Prostate gland (tissue), 2 donors: ENCODE data around the gene PRX. TPM values are rescaled to one million over a fixed set of nuclear protein-coding genes. Genes with fewer than 3 reads are reported as not detected.
A peak's percentile ranks its signal among the peaks of the same experiment; 100 is the strongest.

Experiments used
- DNase-seq: peaks from one replicate; pipeline ENCODE4 v3.0.0-alpha.2; 2019; ENCODE audit warnings: low spot score
- H3K27ac ChIP-seq, 2 donors: fragments of 200-600 bp; sonication (generic); 2 replicates each; pipeline ENCODE4 v1.5.1; 2017 to 2019
- H3K27me3 ChIP-seq: fragments of 200-600 bp; sonication (generic); replicated peaks from 2 replicates; pipeline ENCODE4 v1.5.1; 2019; ENCODE audit not compliant: insufficient read depth
- H3K36me3 ChIP-seq, 2 donors: fragments of 200-600 bp; sonication (generic); 1 replicate in 1 of 2; 2 replicates in 1 of 2; pipeline versions ENCODE4 v1.5.1 to v1.8.1; 2017 to 2019
- H3K4me1 ChIP-seq: fragments of 200-600 bp; sonication (generic); replicated peaks from 2 replicates; pipeline ENCODE4 v1.5.1; 2019
- H3K4me3 ChIP-seq, 2 donors: fragments of 200-600 bp; sonication (generic); 2 replicates each; pipeline ENCODE4 v1.5.1; 2017 to 2019
- H3K9me3 ChIP-seq: fragments of 200-600 bp; sonication (generic); 2 replicates; pipeline ENCODE4 v1.5.1; 2017
- CTCF ChIP-seq, 4 experiments: fragments of 200-600 bp in 2 of 4; fragments of 450-650 bp in 2 of 4; sonication (generic) in 2 of 4; IDR thresholded peaks; 1 replicate in 3 of 4; 2 replicates in 1 of 4; pipeline ENCODE4 v1.5.1; 2016 to 2019; ENCODE audit warnings: antibody characterized with exemption in 4 of 4, mild to moderate bottlenecking in 2 of 4, moderate library complexity in 2 of 4
- POLR2A ChIP-seq: fragments of 450-650 bp; IDR thresholded peaks from one replicate; pipeline ENCODE4 v1.6.1; 2016; ENCODE audit warnings: antibody characterized with exemption, mild to moderate bottlenecking
- POLR2AphosphoS5 ChIP-seq: sonication (generic); formaldehyde crosslinking; IDR thresholded peaks from one replicate; pipeline ENCODE4 v1.6.1; 2017; ENCODE audit warnings: antibody characterized with exemption
- WGBS: methylation state at CpG from one replicate; pipeline ENCODE4 v1.1.5; 2018; 5-methylcytosine and 5-hydroxymethylcytosine counted together
- intact Hi-C: fragments of 100-400 bp; cut with DNase I; formaldehyde crosslinking; loops from one replicate; pipeline ENCODE4 v1.14.2; 2022
- total RNA-seq, 2 donors: library from RNA; depleted of rRNA; stranded (reverse); fragments of >200 nt; gene quantifications; one replicate each; pipeline ENCODE4 v1.1.0, GENCODE V29; 2016

Gene PRX
- total RNA-seq, 2 donors from 2014 or later = 4.1 to 10.7 TPM

- no peak for DNase-seq
- Histone ChIP-seq H3K9me3 (no peaks in the 10 kb centered on the region), H3K4me1 (peaks cover 4% of the 10 kb centered on the region), H3K4me3 (no peak overlapping the region), H3K27me3 (no peaks in the 10 kb centered on the region), H3K36me3 (peaks cover 8 to 10% of the 10 kb centered on the region in 2 donors), H3K27ac (no peak overlapping the region)
- 62% methylated on average over 4 of the region's 5 CpGs for WGBS
- no peak for TF ChIP-seq CTCF (IDR thresholded peaks at IDR 0.05)
- TF ChIP-seq POLR2A = no peak
- TF ChIP-seq POLR2AphosphoS5 = no peak
- intact Hi-C loops = no loop called here
Measured at GRCh38 chr19:40419066-40419612, 6.0 kb upstream of the PRX start.

- Histone ChIP-seq H3K36me3 (peaks cover 6 to 7% of the 10 kb centered on the region in 2 donors), H3K4me1 (peaks cover 4% of the 10 kb centered on the region), H3K4me3 (no peak overlapping the region), H3K27me3 (no peaks in the 10 kb centered on the region), H3K9me3 (no peaks in the 10 kb centered on the region), H3K27ac (peak overlapping the region in 1 of 2 donors; percentile 60)
- intact Hi-C loops = no loop called here
- TF ChIP-seq POLR2AphosphoS5 (no peak), CTCF (IDR thresholded peaks at IDR 0.05) (no peak), POLR2A (no peak)
- no peak for DNase-seq
- WGBS = 92% methylated on average over 3 of the region's 3 CpGs
Measured at GRCh38 chr19:40418040-40418439, 4.9 kb upstream of the PRX start.

- Histone ChIP-seq H3K4me1 (peaks cover 2% of the 10 kb centered on the region), H3K27ac (peak overlapping the region; percentile 23 to 60), H3K4me3 (no peak overlapping the region), H3K9me3 (no peaks in the 10 kb centered on the region), H3K36me3 (peaks cover 1 to 3% of the 10 kb centered on the region in 2 donors), H3K27me3 (no peaks in the 10 kb centered on the region)
- no peak for DNase-seq
- intact Hi-C loops = no loop called here
- TF ChIP-seq POLR2A = no peak
- TF ChIP-seq CTCF (IDR thresholded peaks at IDR 0.05) = no peak
- TF ChIP-seq POLR2AphosphoS5 = no peak
- 81% methylated on average over 4 of the region's 4 CpGs for WGBS
Measured at GRCh38 chr19:40417643-40417981, 4.4 kb upstream of the PRX start.

- Histone ChIP-seq H3K9me3 (no peaks in the 10 kb centered on the region), H3K4me1 (no peaks in the 10 kb centered on the region), H3K36me3 (no peaks in the 10 kb centered on the region), H3K4me3 (no peak overlapping the region), H3K27me3 (no peaks in the 10 kb centered on the region), H3K27ac (peak overlapping the region; percentile 23 to 60)
- no peak for DNase-seq
- WGBS = 54% methylated on average over 16 of the region's 16 CpGs
- peak; percentile 17 for TF ChIP-seq POLR2A
- TF ChIP-seq CTCF (IDR thresholded peaks at IDR 0.05) = no peak
- peak; percentile 50 for TF ChIP-seq POLR2AphosphoS5
- intact Hi-C loops = no loop called here
Measured at GRCh38 chr19:40416918-40417642, 3.9 kb upstream of the PRX start.

- H3K4me1 ChIP-seq = no peaks in the 10 kb centered on the region
Measured at GRCh38 chr19:40415768-40416167, 2.6 kb upstream of the PRX start.

More at GRCh38 chr19:40415768-40416167, 2.6 kb upstream of the PRX start:
- intact Hi-C loops = no loop called here
- TF ChIP-seq POLR2A (no peak), POLR2AphosphoS5 (no peak), CTCF (IDR thresholded peaks at IDR 0.05) (no peak)
- Histone ChIP-seq H3K9me3 (no peaks in the 10 kb centered on the region), H3K4me3 (no peak overlapping the region), H3K27me3 (no peaks in the 10 kb centered on the region), H3K27ac (no peak overlapping the region), H3K36me3 (no peaks in the 10 kb centered on the region)
- no peak for DNase-seq
- WGBS = 98% methylated on average over 2 of the region's 2 CpGs
